ENCODE measurements around the gene RREB1. TPM values are rescaled to one million over a fixed set of nuclear protein-coding genes. Genes with fewer than 3 reads are reported as not detected.

Gene RREB1
- total and polyA plus RNA-seq, 3 donors from 2014 or later, result 30.0 to 79.2 (median 75.0) TPM

- Histone ChIP-seq H3K27me3 (no peaks in the 10 kb centered on the region), H3K4me3 (no peak overlapping the region), H3K27ac (no peak overlapping the region), H3K4me1 (no peaks in the 10 kb centered on the region), H3K9me3 (no peaks in the 10 kb centered on the region), H3K36me3 (ENCODE audit: low read depth, missing control alignments) (no peaks in the 10 kb centered on the region)
- 93 to 99% methylated on average over 3 of the region's 3 CpGs for WGBS, 2 donors
- intact Hi-C loops (cut with DNase I; ENCODE audit: low total_unique reads), result no loop called here
- no peak for DNase-seq
- TF ChIP-seq POLR2A (IDR thresholded peaks at IDR 0.05), result no peak
- TF ChIP-seq, protein P1, sequence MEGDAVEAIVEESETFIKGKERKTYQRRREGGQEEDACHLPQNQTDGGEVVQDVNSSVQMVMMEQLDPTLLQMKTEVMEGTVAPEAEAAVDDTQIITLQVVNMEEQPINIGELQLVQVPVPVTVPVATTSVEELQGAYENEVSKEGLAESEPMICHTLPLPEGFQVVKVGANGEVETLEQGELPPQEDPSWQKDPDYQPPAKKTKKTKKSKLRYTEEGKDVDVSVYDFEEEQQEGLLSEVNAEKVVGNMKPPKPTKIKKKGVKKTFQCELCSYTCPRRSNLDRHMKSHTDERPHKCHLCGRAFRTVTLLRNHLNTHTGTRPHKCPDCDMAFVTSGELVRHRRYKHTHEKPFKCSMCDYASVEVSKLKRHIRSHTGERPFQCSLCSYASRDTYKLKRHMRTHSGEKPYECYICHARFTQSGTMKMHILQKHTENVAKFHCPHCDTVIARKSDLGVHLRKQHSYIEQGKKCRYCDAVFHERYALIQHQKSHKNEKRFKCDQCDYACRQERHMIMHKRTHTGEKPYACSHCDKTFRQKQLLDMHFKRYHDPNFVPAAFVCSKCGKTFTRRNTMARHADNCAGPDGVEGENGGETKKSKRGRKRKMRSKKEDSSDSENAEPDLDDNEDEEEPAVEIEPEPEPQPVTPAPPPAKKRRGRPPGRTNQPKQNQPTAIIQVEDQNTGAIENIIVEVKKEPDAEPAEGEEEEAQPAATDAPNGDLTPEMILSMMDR (IDR thresholded peaks at IDR 0.05), result no peak
Observed at GRCh38 chr6:7122684-7123083, 14.9 kb downstream of the RREB1 start.

DNA sequence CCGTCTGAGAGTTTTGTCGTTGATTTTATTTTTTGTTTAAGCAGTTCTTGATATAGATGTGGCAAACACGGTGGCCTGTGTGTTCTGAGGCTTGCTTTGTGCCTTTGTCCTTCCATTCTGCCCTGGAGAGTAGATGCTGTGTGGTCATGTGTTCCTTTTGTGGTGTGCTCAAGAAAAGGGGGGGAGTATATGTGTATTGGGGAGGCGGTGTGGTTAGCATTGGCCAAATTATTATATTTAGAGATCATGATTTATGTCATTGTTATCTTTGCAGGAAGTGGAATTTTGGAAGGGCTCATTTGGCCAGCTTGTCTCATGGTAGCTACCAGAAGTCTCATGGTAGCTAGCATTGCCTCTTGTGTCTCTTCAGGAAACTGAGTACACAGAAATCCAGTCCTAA, 16.4 kb downstream of the RREB1 start:
- 87 to 88% methylated on average over 4 of the region's 4 CpGs for WGBS, 2 donors
- TF ChIP-seq, protein P1 (IDR thresholded peaks at IDR 0.05), result no peak
- TF ChIP-seq POLR2A (IDR thresholded peaks at IDR 0.05), result no peak
- intact Hi-C loops (cut with DNase I; ENCODE audit: low total_unique reads), result no loop called here
- no peak for DNase-seq
- H3K9me3 ChIP-seq, result no peaks in the 10 kb centered on the region
- no peak overlapping the region for H3K27ac ChIP-seq
- H3K4me3 ChIP-seq, result no peak overlapping the region
- H3K27me3 ChIP-seq, result no peaks in the 10 kb centered on the region
- H3K36me3 ChIP-seq (ENCODE audit: low read depth, missing control alignments), result no peaks in the 10 kb centered on the region
- H3K4me1 ChIP-seq, result no peaks in the 10 kb centered on the region

GRCh38 chr6:7124636-7125035, 16.9 kb downstream of the RREB1 start:
- H3K4me3 ChIP-seq, result no peak overlapping the region
- WGBS, 2 donors, result 59 to 64% methylated on average over 2 of the region's 2 CpGs
- H3K9me3 ChIP-seq, result no peaks in the 10 kb centered on the region
- DNase-seq, result no peak
- TF ChIP-seq, protein P1 (IDR thresholded peaks at IDR 0.05), result no peak
- no peak for TF ChIP-seq POLR2A (IDR thresholded peaks at IDR 0.05)
- no peaks in the 10 kb centered on the region for H3K27me3 ChIP-seq
- H3K4me1 ChIP-seq, result no peaks in the 10 kb centered on the region
- intact Hi-C loops (cut with DNase I; ENCODE audit: low total_unique reads), result no loop called here
- H3K27ac ChIP-seq, result no peak overlapping the region
- no peaks in the 10 kb centered on the region for H3K36me3 ChIP-seq (ENCODE audit: low read depth, missing control alignments)

- TF ChIP-seq, protein P1 (IDR thresholded peaks at IDR 0.05), result no peak
- TF ChIP-seq POLR2A (IDR thresholded peaks at IDR 0.05), result no peak
- H3K36me3 ChIP-seq (ENCODE audit: low read depth, missing control alignments), result no peaks in the 10 kb centered on the region
- H3K27me3 ChIP-seq, result no peaks in the 10 kb centered on the region
- no peak overlapping the region for H3K4me3 ChIP-seq
- 86 to 89% methylated on average over 1 of the region's 1 CpG for WGBS, 2 donors
- intact Hi-C loops (cut with DNase I; ENCODE audit: low total_unique reads), result no loop called here
- H3K4me1 ChIP-seq, result no peaks in the 10 kb centered on the region
- no peak for DNase-seq
- no peak overlapping the region for H3K27ac ChIP-seq
- H3K9me3 ChIP-seq, result no peaks in the 10 kb centered on the region
Observed at GRCh38 chr6:7125290-7125689, 17.5 kb downstream of the RREB1 start.

GRCh38 chr6:7126754-7127153, 19.0 kb downstream of the RREB1 start:
- TF ChIP-seq, protein P1 (IDR thresholded peaks at IDR 0.05), result no peak
- TF ChIP-seq POLR2A (IDR thresholded peaks at IDR 0.05), result no peak
- no peaks in the 10 kb centered on the region for H3K27me3 ChIP-seq
- H3K4me1 ChIP-seq, result no peaks in the 10 kb centered on the region

More at GRCh38 chr6:7126754-7127153, 19.0 kb downstream of the RREB1 start:
- H3K9me3 ChIP-seq, result no peaks in the 10 kb centered on the region
- intact Hi-C loops (cut with DNase I; ENCODE audit: low total_unique reads), result no loop called here
- H3K36me3 ChIP-seq (ENCODE audit: low read depth, missing control alignments), result no peaks in the 10 kb centered on the region
- H3K27ac ChIP-seq, result no peak overlapping the region
- no peak overlapping the region for H3K4me3 ChIP-seq
- DNase-seq, result no peak
- 61 to 62% methylated on average over 4 of the region's 4 CpGs for WGBS, 2 donors

Data from testis (tissue), 3 donors.